Bone marrow (tissue), 2 donors: ENCODE measurements around the gene RBMS1.

ENCODE experiments used
- DNase-seq, 2 donors: peaks; one replicate each; lab custom pipeline; 2025; lab: John Stamatoyannopoulos, UW

RBMS1 gene

GRCh38 chr2:160408959-160409291, 84.7 kb downstream of the RBMS1 start:
- no peak for DNase-seq

GRCh38 chr2:160408173-160408958, 85.2 kb downstream of the RBMS1 start:
- DNase-seq, result no peak

- DNase-seq, result peak; percentile 25 to 78
Measured at GRCh38 chr2:160407393-160408172, 86.0 kb downstream of the RBMS1 start.

- peak; percentile 78 to 93 for DNase-seq
Measured at GRCh38 chr2:160406591-160407392, 86.8 kb downstream of the RBMS1 start.

GRCh38 chr2:160405077-160405867, 88.3 kb downstream of the RBMS1 start:
- DNase-seq, result no peak

- no peak for DNase-seq
Measured at GRCh38 chr2:160402997-160403979, 90.3 kb downstream of the RBMS1 start.

GRCh38 chr2:160402501-160402900, 91.1 kb downstream of the RBMS1 start:
- no peak for DNase-seq

GRCh38 chr2:160401895-160402294, 91.7 kb downstream of the RBMS1 start:
- no peak for DNase-seq

GRCh38 chr2:160399880-160400279, 93.7 kb downstream of the RBMS1 start:
- DNase-seq, result no peak

- no peak for DNase-seq
Measured at GRCh38 chr2:160397530-160397865, 96.1 kb downstream of the RBMS1 start.

- DNase-seq, result no peak
Measured at GRCh38 chr2:160394153-160394552, 99.5 kb downstream of the RBMS1 start.

GRCh38 chr2:160392201-160392600, 101.4 kb downstream of the RBMS1 start:
- no peak for DNase-seq

- DNase-seq, result no peak
Measured at GRCh38 chr2:160390544-160391455, 102.8 kb downstream of the RBMS1 start.

- no peak for DNase-seq
Measured at GRCh38 chr2:160389875-160390274, 103.7 kb downstream of the RBMS1 start.

GRCh38 chr2:160388464-160389263, 104.9 kb downstream of the RBMS1 start:
- peak in 1 of 2 donors; percentile 49 for DNase-seq

GRCh38 chr2:160387558-160388262, 105.9 kb downstream of the RBMS1 start:
- no peak for DNase-seq

GRCh38 chr2:160384791-160385190, 108.8 kb downstream of the RBMS1 start:
- no peak for DNase-seq

GRCh38 chr2:160381425-160381951, 112.1 kb downstream of the RBMS1 start:
- DNase-seq, result peak in 1 of 2 donors; percentile 9
